ENCODE data around the gene DOP1A.

DNA sequence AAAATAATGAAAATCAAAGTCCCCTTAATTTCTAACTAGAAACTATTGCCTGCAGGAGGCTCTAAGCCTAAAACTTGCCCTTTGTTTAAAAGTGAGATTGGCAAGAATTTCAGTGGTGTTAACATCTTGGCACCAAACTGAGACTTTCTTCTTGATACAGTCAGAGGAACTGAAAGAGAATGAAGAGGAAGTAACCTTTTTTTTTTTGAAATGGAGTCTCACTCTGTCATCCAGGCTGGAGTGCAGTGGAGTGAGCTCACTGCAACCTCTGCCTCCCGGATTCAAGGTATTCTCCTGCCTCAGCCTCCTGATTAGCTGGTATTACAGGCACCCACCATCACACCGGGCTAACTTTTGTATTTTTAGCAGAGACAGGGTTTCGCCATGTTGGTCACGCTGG, 3.6 kb downstream of the DOP1A start:
- TF ChIP-seq, protein P1, sequence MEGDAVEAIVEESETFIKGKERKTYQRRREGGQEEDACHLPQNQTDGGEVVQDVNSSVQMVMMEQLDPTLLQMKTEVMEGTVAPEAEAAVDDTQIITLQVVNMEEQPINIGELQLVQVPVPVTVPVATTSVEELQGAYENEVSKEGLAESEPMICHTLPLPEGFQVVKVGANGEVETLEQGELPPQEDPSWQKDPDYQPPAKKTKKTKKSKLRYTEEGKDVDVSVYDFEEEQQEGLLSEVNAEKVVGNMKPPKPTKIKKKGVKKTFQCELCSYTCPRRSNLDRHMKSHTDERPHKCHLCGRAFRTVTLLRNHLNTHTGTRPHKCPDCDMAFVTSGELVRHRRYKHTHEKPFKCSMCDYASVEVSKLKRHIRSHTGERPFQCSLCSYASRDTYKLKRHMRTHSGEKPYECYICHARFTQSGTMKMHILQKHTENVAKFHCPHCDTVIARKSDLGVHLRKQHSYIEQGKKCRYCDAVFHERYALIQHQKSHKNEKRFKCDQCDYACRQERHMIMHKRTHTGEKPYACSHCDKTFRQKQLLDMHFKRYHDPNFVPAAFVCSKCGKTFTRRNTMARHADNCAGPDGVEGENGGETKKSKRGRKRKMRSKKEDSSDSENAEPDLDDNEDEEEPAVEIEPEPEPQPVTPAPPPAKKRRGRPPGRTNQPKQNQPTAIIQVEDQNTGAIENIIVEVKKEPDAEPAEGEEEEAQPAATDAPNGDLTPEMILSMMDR (IDR thresholded peaks at IDR 0.05): no peak
- TF ChIP-seq POLR2A (IDR thresholded peaks at IDR 0.05) (no peak), POLR2AphosphoS5 (IDR thresholded peaks at IDR 0.05) (no peak), EP300 (IDR thresholded peaks at IDR 0.05) (no peak)

All from sigmoid colon (tissue), 4 donors.